GM18498 (cell line): ENCODE data around the gene ABHD2.
"Not testable (repeated sequence)": the region's sequence is repeated elsewhere in the genome, so short reads cannot be mapped to it uniquely, and the experiment has no call there.

Experiments used
- ATAC-seq: cut with Tn5 transposase; IDR thresholded peaks from one replicate; pipeline ENCODE4 v1.9.1; 2021; ENCODE audit warnings: mild to moderate bottlenecking, moderate library complexity; ENCODE audit not compliant: unreplicated experiment

Gene ABHD2

GRCh38 chr15:89118481-89118989 is 30.3 kb downstream of the ABHD2 start:
- ATAC-seq = no peak

GRCh38 chr15:89119489-89120478 is 31.5 kb downstream of the ABHD2 start:
- no peak for ATAC-seq

- not testable (repeated sequence) for ATAC-seq
These were observed 32.3 kb downstream of the ABHD2 start for GRCh38 chr15:89120479-89121000.

GRCh38 chr15:89121414-89121813 is 33.2 kb downstream of the ABHD2 start:
- ATAC-seq = no peak

- ATAC-seq = no peak
These were observed 34.4 kb downstream of the ABHD2 start for GRCh38 chr15:89122505-89123180.

- ATAC-seq = no peak
These were observed 34.9 kb downstream of the ABHD2 start for GRCh38 chr15:89123181-89123525.

GRCh38 chr15:89125088-89125826 is 37.0 kb downstream of the ABHD2 start:
- ATAC-seq = no peak

- no peak for ATAC-seq
These were observed 37.8 kb downstream of the ABHD2 start for GRCh38 chr15:89126009-89126408.

GRCh38 chr15:89127054-89127702 is 38.9 kb downstream of the ABHD2 start:
- no peak for ATAC-seq

- ATAC-seq = no peak
These were observed 40.3 kb downstream of the ABHD2 start for GRCh38 chr15:89128320-89129122.

GRCh38 chr15:89129123-89129815 is 41.0 kb downstream of the ABHD2 start:
- peak; percentile 42 for ATAC-seq

GRCh38 chr15:89129816-89130134 is 41.5 kb downstream of the ABHD2 start:
- ATAC-seq = no peak

- ATAC-seq = peak; percentile 79
These were observed 41.9 kb downstream of the ABHD2 start for GRCh38 chr15:89130201-89130600.

- no peak for ATAC-seq
These were observed 43.5 kb downstream of the ABHD2 start for GRCh38 chr15:89131731-89132130.

GRCh38 chr15:89132611-89133507 is 44.6 kb downstream of the ABHD2 start:
- ATAC-seq = no peak

- not testable (repeated sequence) for ATAC-seq
These were observed 47.3 kb downstream of the ABHD2 start for GRCh38 chr15:89135387-89136077.

GRCh38 chr15:89136078-89136806 is 48.0 kb downstream of the ABHD2 start:
- no peak for ATAC-seq
